ENCODE data around the gene TAF13.

Gene TAF13, protein sequence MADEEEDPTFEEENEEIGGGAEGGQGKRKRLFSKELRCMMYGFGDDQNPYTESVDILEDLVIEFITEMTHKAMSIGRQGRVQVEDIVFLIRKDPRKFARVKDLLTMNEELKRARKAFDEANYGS

DNA sequence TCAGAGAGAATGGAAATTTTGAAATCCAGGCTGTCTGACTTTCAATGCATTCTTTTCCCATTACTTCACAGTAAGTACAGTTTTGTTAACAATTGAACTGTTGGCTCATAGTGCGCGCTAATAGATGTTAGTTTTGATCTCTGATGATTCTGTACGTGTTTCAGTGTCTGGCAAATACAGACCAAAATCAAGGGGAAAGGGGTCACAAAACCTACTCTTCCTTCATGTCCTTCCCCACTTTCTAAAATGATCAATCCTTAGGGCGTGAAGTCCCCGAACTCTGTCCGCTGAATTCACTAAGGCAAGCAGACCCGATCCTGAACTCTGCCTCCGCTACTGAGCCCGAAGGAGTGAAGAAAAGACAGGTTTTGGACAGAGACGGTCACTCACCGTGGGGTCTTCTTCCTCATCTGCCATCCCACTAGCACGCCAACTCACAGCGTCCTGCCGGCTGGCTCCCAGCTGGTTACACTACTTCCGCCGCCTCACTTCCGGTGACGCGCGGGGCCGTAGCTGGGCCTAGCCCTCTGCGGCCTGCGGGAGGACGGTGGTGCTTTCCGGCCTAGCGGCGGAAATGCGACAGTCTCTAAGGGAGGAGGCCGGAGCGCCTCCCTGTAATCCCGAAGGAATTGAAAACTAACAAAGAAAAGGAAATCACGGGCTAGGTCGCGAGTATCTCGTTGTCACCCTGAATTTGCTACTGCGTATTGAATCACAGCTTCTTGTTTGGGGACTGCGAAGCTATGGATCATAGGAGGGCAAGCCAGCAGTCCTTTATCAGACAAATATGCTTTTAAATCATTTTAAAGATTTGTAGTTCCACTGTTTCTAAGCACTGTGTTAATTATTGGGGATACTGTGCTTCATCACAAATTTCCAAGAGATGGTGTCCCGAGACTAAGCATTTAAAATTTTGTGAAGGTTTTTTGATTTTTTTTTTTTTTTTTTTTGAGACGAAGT lies at the start of gene TAF13:
Gene TAF13 (minus strand): TSS at position 473 of the 960 bp plus-strand sequence. CDS start 56 bp downstream, at position 417.
- Histone ChIP-seq H3K27ac (ENCODE audit: low read length) (peak within 1 kb of the TSS; percentile 96), H3K27me3 (ENCODE audit: control insufficient read depth, insufficient read depth, low read length) (no peaks in the 10 kb centered on the region), H3K4me3 (ENCODE audit: low read length) (peak within 1 kb of the TSS; percentile 97), H3K9me3 (ENCODE audit: control insufficient read depth, low read depth, low read length) (no peaks in the 10 kb centered on the region), H3K4me1 (ENCODE audit: control insufficient read depth, low read depth, low read length) (peaks cover 12% of the 10 kb centered on the region), H3K9ac (ENCODE audit: low read length) (peak within 1 kb of the TSS; percentile 84), H3K36me3 (ENCODE audit: control insufficient read depth, low read depth, low read length) (no peaks in the 10 kb centered on the region)

GRCh38 chr1:109120356-109120755 lies 44.6 kb upstream of the TAF13 start:
- Histone ChIP-seq H3K4me1 (ENCODE audit: control insufficient read depth, low read depth, low read length) (no peaks in the 10 kb centered on the region), H3K27ac (ENCODE audit: low read length) (no peak overlapping the region), H3K9me3 (ENCODE audit: control insufficient read depth, low read depth, low read length) (no peaks in the 10 kb centered on the region), H3K27me3 (ENCODE audit: control insufficient read depth, insufficient read depth, low read length) (peaks cover 10% of the 10 kb centered on the region), H3K4me3 (ENCODE audit: low read length) (no peak overlapping the region), H3K9ac (ENCODE audit: low read length) (no peak overlapping the region), H3K36me3 (ENCODE audit: control insufficient read depth, low read depth, low read length) (no peaks in the 10 kb centered on the region)

GRCh38 chr1:109118089-109118488 lies 42.3 kb upstream of the TAF13 start:
- no peak overlapping the region for H3K4me3 ChIP-seq (ENCODE audit: low read length)
- no peak overlapping the region for H3K9ac ChIP-seq (ENCODE audit: low read length)
- H3K4me1 ChIP-seq (ENCODE audit: control insufficient read depth, low read depth, low read length) = peaks cover 4% of the 10 kb centered on the region
- H3K27me3 ChIP-seq (ENCODE audit: control insufficient read depth, insufficient read depth, low read length) = peaks cover 33% of the 10 kb centered on the region
- H3K36me3 ChIP-seq (ENCODE audit: control insufficient read depth, low read depth, low read length) = no peaks in the 10 kb centered on the region
- no peak overlapping the region for H3K27ac ChIP-seq (ENCODE audit: low read length)
- H3K9me3 ChIP-seq (ENCODE audit: control insufficient read depth, low read depth, low read length) = no peaks in the 10 kb centered on the region

DNA sequence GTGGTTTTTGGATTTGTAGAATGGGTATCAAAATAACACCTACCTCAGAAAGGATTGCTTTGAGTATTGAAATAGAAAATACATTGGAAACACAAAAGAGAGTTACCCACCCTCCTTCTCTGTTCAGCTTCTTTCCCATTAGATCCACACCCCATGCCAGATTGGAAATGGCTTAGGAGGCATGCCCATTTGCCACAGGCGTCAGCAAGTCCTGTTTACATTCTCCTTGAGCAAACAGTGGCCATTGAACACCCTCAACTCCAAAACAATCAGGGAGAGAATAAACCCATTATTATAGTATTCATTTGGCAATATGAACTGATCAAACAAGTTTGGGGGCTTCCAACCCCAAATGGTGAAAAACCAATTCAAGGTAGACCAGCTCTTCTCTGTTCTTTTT lies 40.5 kb upstream of the TAF13 start:
- Histone ChIP-seq H3K27ac (ENCODE audit: low read length) (no peak overlapping the region), H3K9me3 (ENCODE audit: control insufficient read depth, low read depth, low read length) (no peaks in the 10 kb centered on the region), H3K4me3 (ENCODE audit: low read length) (no peak overlapping the region), H3K27me3 (ENCODE audit: control insufficient read depth, insufficient read depth, low read length) (peaks cover 51% of the 10 kb centered on the region), H3K4me1 (ENCODE audit: control insufficient read depth, low read depth, low read length) (peaks cover 4% of the 10 kb centered on the region), H3K36me3 (ENCODE audit: control insufficient read depth, low read depth, low read length) (no peaks in the 10 kb centered on the region), H3K9ac (ENCODE audit: low read length) (no peak overlapping the region)

- Histone ChIP-seq H3K4me3 (ENCODE audit: low read length) (no peak overlapping the region), H3K9ac (ENCODE audit: low read length) (no peak overlapping the region), H3K9me3 (ENCODE audit: control insufficient read depth, low read depth, low read length) (no peaks in the 10 kb centered on the region), H3K36me3 (ENCODE audit: control insufficient read depth, low read depth, low read length) (no peaks in the 10 kb centered on the region), H3K4me1 (ENCODE audit: control insufficient read depth, low read depth, low read length) (peaks cover 4% of the 10 kb centered on the region), H3K27ac (ENCODE audit: low read length) (no peak overlapping the region), H3K27me3 (ENCODE audit: control insufficient read depth, insufficient read depth, low read length) (peaks cover 55% of the 10 kb centered on the region)
These were observed 39.9 kb upstream of the TAF13 start for GRCh38 chr1:109115685-109116084.

DNA sequence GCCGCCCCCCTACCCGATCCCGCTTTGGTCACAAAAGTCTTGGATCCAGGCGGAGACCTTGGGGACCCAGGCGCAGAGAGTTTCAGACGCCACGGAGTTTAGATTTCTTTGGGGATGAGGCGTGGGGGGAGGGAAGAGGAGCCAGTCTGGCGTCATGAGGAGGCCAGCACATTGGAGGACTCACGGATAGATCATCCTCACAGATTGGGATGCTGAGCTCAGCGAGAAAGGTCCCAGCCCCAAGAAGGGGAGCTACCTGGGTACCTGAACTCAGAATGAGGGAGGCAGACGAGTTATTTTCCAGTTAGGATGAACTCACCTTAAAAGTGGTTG lies 38.5 kb upstream of the TAF13 start:
- no peak overlapping the region for H3K27ac ChIP-seq (ENCODE audit: low read length)

GRCh38 chr1:109113590-109114341 lies 38.0 kb upstream of the TAF13 start, which contains the start of gene ELAPOR1:
TSS of gene ELAPOR1 (plus strand) at chr1:109114115. CDS start at chr1:109114184, 69 bp downstream.
- H3K27me3 ChIP-seq (ENCODE audit: control insufficient read depth, insufficient read depth, low read length) = peaks cover 65% of the 10 kb centered on the region

More for the DNA sequence above, 38.5 kb upstream of the TAF13 start:
- Histone ChIP-seq H3K36me3 (ENCODE audit: control insufficient read depth, low read depth, low read length) (no peaks in the 10 kb centered on the region), H3K4me1 (ENCODE audit: control insufficient read depth, low read depth, low read length) (peaks cover 4% of the 10 kb centered on the region), H3K4me3 (ENCODE audit: low read length) (peak overlapping the region; percentile 70), H3K27me3 (ENCODE audit: control insufficient read depth, insufficient read depth, low read length) (peaks cover 65% of the 10 kb centered on the region), H3K9ac (ENCODE audit: low read length) (no peak overlapping the region), H3K9me3 (ENCODE audit: control insufficient read depth, low read depth, low read length) (no peaks in the 10 kb centered on the region)

GRCh38 chr1:109112652-109113285 lies 37.0 kb upstream of the TAF13 start:
- Histone ChIP-seq H3K27me3 (ENCODE audit: control insufficient read depth, insufficient read depth, low read length) (peaks cover 65% of the 10 kb centered on the region), H3K4me3 (ENCODE audit: low read length) (peak overlapping the region; percentile 70), H3K27ac (ENCODE audit: low read length) (peak overlapping the region; percentile 69)

More at GRCh38 chr1:109113590-109114341, 38.0 kb upstream of the TAF13 start, which contains the start of gene ELAPOR1:
- Histone ChIP-seq H3K4me1 (ENCODE audit: control insufficient read depth, low read depth, low read length) (peaks cover 4% of the 10 kb centered on the region), H3K27ac (ENCODE audit: low read length) (no peak within 1 kb of the TSS), H3K36me3 (ENCODE audit: control insufficient read depth, low read depth, low read length) (no peaks in the 10 kb centered on the region), H3K9me3 (ENCODE audit: control insufficient read depth, low read depth, low read length) (no peaks in the 10 kb centered on the region), H3K9ac (ENCODE audit: low read length) (peak within 1 kb of the TSS; percentile 23), H3K4me3 (ENCODE audit: low read length) (peak within 1 kb of the TSS; percentile 70)

GRCh38 chr1:109112056-109112651 lies 36.4 kb upstream of the TAF13 start:
- H3K27ac ChIP-seq (ENCODE audit: low read length) = peak overlapping the region; percentile 69
- peaks cover 65% of the 10 kb centered on the region for H3K27me3 ChIP-seq (ENCODE audit: control insufficient read depth, insufficient read depth, low read length)
- H3K9me3 ChIP-seq (ENCODE audit: control insufficient read depth, low read depth, low read length) = no peaks in the 10 kb centered on the region
- H3K4me3 ChIP-seq (ENCODE audit: low read length) = peak overlapping the region; percentile 34
- H3K9ac ChIP-seq (ENCODE audit: low read length) = peak overlapping the region; percentile 64
- peaks cover 4% of the 10 kb centered on the region for H3K4me1 ChIP-seq (ENCODE audit: control insufficient read depth, low read depth, low read length)
- H3K36me3 ChIP-seq (ENCODE audit: control insufficient read depth, low read depth, low read length) = no peaks in the 10 kb centered on the region

More at GRCh38 chr1:109112652-109113285, 37.0 kb upstream of the TAF13 start:
- peak overlapping the region; percentile 64 for H3K9ac ChIP-seq (ENCODE audit: low read length)
- peaks cover 4% of the 10 kb centered on the region for H3K4me1 ChIP-seq (ENCODE audit: control insufficient read depth, low read depth, low read length)
- no peaks in the 10 kb centered on the region for H3K36me3 ChIP-seq (ENCODE audit: control insufficient read depth, low read depth, low read length)
- no peaks in the 10 kb centered on the region for H3K9me3 ChIP-seq (ENCODE audit: control insufficient read depth, low read depth, low read length)

GRCh38 chr1:109111386-109112055 lies 35.7 kb upstream of the TAF13 start:
- H3K36me3 ChIP-seq (ENCODE audit: control insufficient read depth, low read depth, low read length) = no peaks in the 10 kb centered on the region
- H3K27ac ChIP-seq (ENCODE audit: low read length) = no peak overlapping the region
- peaks cover 65% of the 10 kb centered on the region for H3K27me3 ChIP-seq (ENCODE audit: control insufficient read depth, insufficient read depth, low read length)
- peaks cover 4% of the 10 kb centered on the region for H3K4me1 ChIP-seq (ENCODE audit: control insufficient read depth, low read depth, low read length)
- H3K9ac ChIP-seq (ENCODE audit: low read length) = no peak overlapping the region
- H3K9me3 ChIP-seq (ENCODE audit: control insufficient read depth, low read depth, low read length) = no peaks in the 10 kb centered on the region
- no peak overlapping the region for H3K4me3 ChIP-seq (ENCODE audit: low read length)
